ENCODE results near the gene KDM3B.

- TF ChIP-seq CTCF (IDR thresholded peaks at IDR 0.05), result no peak
- TF ChIP-seq POLR2AphosphoS5 (IDR thresholded peaks at IDR 0.05), result no peak
- TF ChIP-seq POLR2A (IDR thresholded peaks at IDR 0.05), result no peak
Measured at GRCh38 chr5:138458856-138459255, 106.4 kb downstream of the KDM3B start.

All from prostate gland (tissue), 2 donors.